Neural progenitor cell (in vitro differentiated cells): ENCODE data around the gene RGS14. TPM values are rescaled to one million over a fixed set of nuclear protein-coding genes. Genes with fewer than 3 reads are reported as not detected.
"Not testable (repeated sequence)": the region's sequence is repeated elsewhere in the genome, so short reads cannot be mapped to it uniquely, and the experiment has no call there.

Experiments
- DNase-seq: peaks from one replicate; pipeline ENCODE4 v3.0.0-alpha.2; 2016; ENCODE audit warnings: low spot score
- H2AFZ ChIP-seq: fragments of 200-600 bp; sonication (generic); replicated peaks from 2 replicates; pipeline ENCODE4 v1.6.1; 2016; ENCODE audit warnings: antibody characterized with exemption
- H3F3A ChIP-seq: fragments of 200-600 bp; sonication (generic); 2 replicates; pipeline ENCODE4 v1.6.1; 2016; ENCODE audit warnings: antibody characterized with exemption, low read depth
- H3K27ac ChIP-seq: fragments of 200-600 bp; sonication (generic); 2 replicates; pipeline ENCODE4 v1.5.1; 2016; ENCODE audit warnings: mild to moderate bottlenecking
- H3K27me3 ChIP-seq: fragments of 200-600 bp; sonication (generic); 2 replicates; pipeline ENCODE4 v1.6.1; 2016; ENCODE audit warnings: mild to moderate bottlenecking, moderate library complexity
- H3K36me3 ChIP-seq: fragments of 200-600 bp; sonication (generic); 2 replicates; pipeline ENCODE4 v1.5.1; 2016
- H3K4me1 ChIP-seq: fragments of 200-600 bp; sonication (generic); 2 replicates; pipeline ENCODE4 v1.6.1; 2016; ENCODE audit warnings: mixed run types
- H3K4me2 ChIP-seq: fragments of 200-600 bp; sonication (generic); 2 replicates; pipeline ENCODE4 v1.6.1; 2016
- H3K4me3 ChIP-seq: fragments of 200-600 bp; sonication (generic); 2 replicates; pipeline ENCODE4 v1.5.1; 2016
- H3K79me2 ChIP-seq: fragments of 200-600 bp; sonication (generic); 2 replicates; pipeline ENCODE4 v1.6.1; 2016; ENCODE audit warnings: low read depth
- H3K9ac ChIP-seq: fragments of 200-600 bp; sonication (generic); 2 replicates; pipeline ENCODE4 v1.6.1; 2016
- H3K9me3 ChIP-seq: fragments of 200-600 bp; sonication (generic); 2 replicates; pipeline ENCODE4 v1.5.1; 2016; ENCODE audit warnings: low read depth
- H4K20me1 ChIP-seq: fragments of 200-600 bp; sonication (generic); 2 replicates; pipeline ENCODE4 v1.6.1; 2016; ENCODE audit warnings: low read depth
- H3K27ac Mint-ChIP-seq: 3 replicates; pipeline ENCODE4 v1.8.0; 2021; ENCODE audit warnings: mixed read lengths
- H3K27me3 Mint-ChIP-seq: 2 replicates; pipeline ENCODE4 v1.8.0; 2022; ENCODE audit warnings: low read depth, mild to moderate bottlenecking, inconsistent platforms, moderate library complexity, mixed read lengths; ENCODE audit not compliant: insufficient read depth
- H3K36me3 Mint-ChIP-seq: 3 replicates; pipeline ENCODE4 v1.8.0; 2021; ENCODE audit warnings: mixed read lengths
- H3K4me1 Mint-ChIP-seq: 3 replicates; pipeline ENCODE4 v1.8.0; 2021; ENCODE audit warnings: mixed read lengths
- H3K4me3 Mint-ChIP-seq: 3 replicates; pipeline ENCODE4 v1.8.0; 2021; ENCODE audit warnings: mild to moderate bottlenecking, moderate library complexity, mixed read lengths
- H3K9me3 Mint-ChIP-seq: 3 replicates; pipeline ENCODE4 v1.8.0; 2020; ENCODE audit warnings: mixed read lengths
- CTCF ChIP-seq: fragments of 200-600 bp; sonication (generic); IDR thresholded peaks from 2 replicates; pipeline ENCODE4 v1.5.1; 2017; ENCODE audit warnings: antibody characterized with exemption, mild to moderate bottlenecking
- EZH2 ChIP-seq: fragments of 200-600 bp; sonication (generic); IDR thresholded peaks from 2 replicates; pipeline ENCODE4 v1.6.1; 2017; ENCODE audit warnings: antibody characterized with exemption, mild to moderate bottlenecking, moderate library complexity
- EZH2phosphoT487 ChIP-seq: fragments of 200-600 bp; sonication (generic); IDR thresholded peaks from 2 replicates; pipeline ENCODE4 v1.6.1; 2017; ENCODE audit warnings: antibody characterized with exemption
- total RNA-seq: library from RNA; depleted of rRNA; stranded (reverse); fragments of >200 nt; gene quantifications from 2 replicates; pipeline ENCODE4 v1.2.3, GENCODE V29; 2015; ENCODE audit warnings: low replicate concordance

RGS14 gene
- total RNA-seq, 1 donor from 2014 or later, result 3.2 TPM

- Mint-ChIP-seq H3K4me3 (no peak overlapping the region), H3K4me1 (peaks cover 11% of the 10 kb centered on the region), H3K36me3 (peaks cover 2% of the 10 kb centered on the region), H3K27ac (no peak overlapping the region), H3K27me3 (peaks cover 12% of the 10 kb centered on the region), H3K9me3 (no peaks in the 10 kb centered on the region)
- no peak for DNase-seq
- TF ChIP-seq CTCF (no peak), EZH2phosphoT487 (no peak), EZH2 (no peak)
- no peak overlapping the region for H3K4me2 ChIP-seq
- no peaks in the 10 kb centered on the region for H3K36me3 ChIP-seq
- H2AFZ ChIP-seq, result no peak overlapping the region
- no peak overlapping the region for H3K9ac ChIP-seq
- H3K27me3 ChIP-seq, result no peaks in the 10 kb centered on the region
- H3K79me2 ChIP-seq, result no peaks in the 10 kb centered on the region
- peaks cover 6% of the 10 kb centered on the region for H3K4me1 ChIP-seq
- H4K20me1 ChIP-seq, result no peaks in the 10 kb centered on the region
- no peak overlapping the region for H3K4me3 ChIP-seq
- no peak overlapping the region for H3K27ac ChIP-seq
- peaks cover 32% of the 10 kb centered on the region for H3F3A ChIP-seq
- H3K9me3 ChIP-seq, result no peaks in the 10 kb centered on the region
Measured at GRCh38 chr5:177374211-177374610, 16.5 kb downstream of the RGS14 start.

- not testable (repeated sequence) for H3K36me3 ChIP-seq, H3K27ac Mint-ChIP-seq, DNase-seq, H3K27me3 ChIP-seq, H3K4me3 Mint-ChIP-seq, H3K79me2 ChIP-seq, H3K9me3 ChIP-seq, H3K36me3 Mint-ChIP-seq, H2AFZ ChIP-seq, H3K9ac ChIP-seq, H3K27me3 Mint-ChIP-seq, H3K4me3 ChIP-seq, H4K20me1 ChIP-seq, H3K9me3 Mint-ChIP-seq, H3K27ac ChIP-seq, H3K4me2 ChIP-seq, H3K4me1 ChIP-seq
- peaks cover 13% of the 10 kb centered on the region for H3K4me1 Mint-ChIP-seq
- peaks cover 19% of the 10 kb centered on the region for H3F3A ChIP-seq
Measured at GRCh38 chr5:177375516-177375915, 17.8 kb downstream of the RGS14 start.

GRCh38 chr5:177376107-177376506 lies 18.4 kb downstream of the RGS14 start:
- Histone ChIP-seq H4K20me1 (no peaks in the 10 kb centered on the region), H3F3A (peaks cover 21% of the 10 kb centered on the region), H3K27me3 (no peaks in the 10 kb centered on the region), H3K36me3 (no peaks in the 10 kb centered on the region), H3K4me2 (no peak overlapping the region), H3K79me2 (no peaks in the 10 kb centered on the region), H3K9me3 (no peaks in the 10 kb centered on the region), H2AFZ (no peak overlapping the region), H3K4me1 (peaks cover 5% of the 10 kb centered on the region), H3K4me3 (no peak overlapping the region), H3K9ac (no peak overlapping the region), H3K27ac (no peak overlapping the region)
- DNase-seq, result no peak
- peaks cover 7% of the 10 kb centered on the region for H3K27me3 Mint-ChIP-seq
- no peak for TF ChIP-seq EZH2phosphoT487
- no peak for TF ChIP-seq CTCF
- TF ChIP-seq EZH2, result no peak
- H3K4me1 Mint-ChIP-seq, result peaks cover 14% of the 10 kb centered on the region
- H3K9me3 Mint-ChIP-seq, result no peaks in the 10 kb centered on the region
- H3K36me3 Mint-ChIP-seq, result peaks cover 2% of the 10 kb centered on the region
- no peak overlapping the region for H3K27ac Mint-ChIP-seq
- H3K4me3 Mint-ChIP-seq, result no peak overlapping the region

GRCh38 chr5:177377851-177378776 lies 20.4 kb downstream of the RGS14 start:
- no peaks in the 10 kb centered on the region for H3K36me3 Mint-ChIP-seq

More at GRCh38 chr5:177377851-177378776, 20.4 kb downstream of the RGS14 start:
- no peak overlapping the region for H3K27ac Mint-ChIP-seq
- Histone ChIP-seq H3K4me3 (no peak overlapping the region), H3K9ac (no peak overlapping the region), H4K20me1 (no peaks in the 10 kb centered on the region), H3K4me1 (no peaks in the 10 kb centered on the region), H3K4me2 (no peak overlapping the region), H3K79me2 (no peaks in the 10 kb centered on the region), H2AFZ (no peak overlapping the region), H3K36me3 (no peaks in the 10 kb centered on the region), H3K27me3 (no peaks in the 10 kb centered on the region), H3F3A (peaks cover 15% of the 10 kb centered on the region), H3K27ac (no peak overlapping the region), H3K9me3 (no peaks in the 10 kb centered on the region)
- no peak for DNase-seq
- no peak overlapping the region for H3K4me3 Mint-ChIP-seq
- TF ChIP-seq CTCF, result peak; percentile 14
- no peak for TF ChIP-seq EZH2
- TF ChIP-seq EZH2phosphoT487, result no peak
- no peaks in the 10 kb centered on the region for H3K9me3 Mint-ChIP-seq
- peaks cover 10% of the 10 kb centered on the region for H3K27me3 Mint-ChIP-seq
- H3K4me1 Mint-ChIP-seq, result peaks cover 15% of the 10 kb centered on the region
